ENCODE data around the gene ZMIZ1.

Gene ZMIZ1

DNA sequence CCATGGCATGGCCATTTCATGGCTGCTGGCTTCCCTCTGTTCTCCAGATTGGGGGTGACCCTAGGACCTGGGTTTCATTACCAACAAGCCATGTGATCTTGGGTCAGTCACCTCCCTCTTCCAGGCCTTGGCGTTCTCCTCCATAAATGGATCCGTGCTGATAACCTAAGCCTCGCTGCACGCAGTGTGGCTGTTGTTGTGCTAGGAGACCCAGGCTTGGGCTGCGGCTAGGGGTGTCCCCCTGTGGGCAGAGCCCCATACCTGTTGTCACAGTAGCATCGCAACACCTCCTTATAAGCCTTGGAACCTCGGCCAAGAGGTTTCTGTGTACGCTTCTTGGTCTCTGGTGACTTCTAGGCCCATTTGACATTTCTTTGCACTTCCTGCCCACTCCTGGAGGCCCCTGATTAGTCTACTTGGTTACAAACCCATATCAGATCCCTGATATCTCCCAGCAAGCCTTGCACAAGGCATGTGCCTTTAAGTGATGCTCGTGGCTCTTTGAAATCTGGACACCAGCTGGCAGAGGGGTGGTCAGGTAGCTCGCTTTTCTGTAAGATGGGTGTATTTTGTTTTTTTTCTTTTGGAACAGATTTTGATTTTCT lies 23.6 kb downstream of the ZMIZ1 start:
- Histone ChIP-seq H3K4me3 (ENCODE audit: low read depth, low read length) (no peak overlapping the region), H3K9me3 (no peaks in the 10 kb centered on the region), H3K27me3 (no peaks in the 10 kb centered on the region), H3K36me3 (no peaks in the 10 kb centered on the region), H3K4me1 (peaks cover 33% of the 10 kb centered on the region)
- no peak for DNase-seq
- TF ChIP-seq, protein P1, sequence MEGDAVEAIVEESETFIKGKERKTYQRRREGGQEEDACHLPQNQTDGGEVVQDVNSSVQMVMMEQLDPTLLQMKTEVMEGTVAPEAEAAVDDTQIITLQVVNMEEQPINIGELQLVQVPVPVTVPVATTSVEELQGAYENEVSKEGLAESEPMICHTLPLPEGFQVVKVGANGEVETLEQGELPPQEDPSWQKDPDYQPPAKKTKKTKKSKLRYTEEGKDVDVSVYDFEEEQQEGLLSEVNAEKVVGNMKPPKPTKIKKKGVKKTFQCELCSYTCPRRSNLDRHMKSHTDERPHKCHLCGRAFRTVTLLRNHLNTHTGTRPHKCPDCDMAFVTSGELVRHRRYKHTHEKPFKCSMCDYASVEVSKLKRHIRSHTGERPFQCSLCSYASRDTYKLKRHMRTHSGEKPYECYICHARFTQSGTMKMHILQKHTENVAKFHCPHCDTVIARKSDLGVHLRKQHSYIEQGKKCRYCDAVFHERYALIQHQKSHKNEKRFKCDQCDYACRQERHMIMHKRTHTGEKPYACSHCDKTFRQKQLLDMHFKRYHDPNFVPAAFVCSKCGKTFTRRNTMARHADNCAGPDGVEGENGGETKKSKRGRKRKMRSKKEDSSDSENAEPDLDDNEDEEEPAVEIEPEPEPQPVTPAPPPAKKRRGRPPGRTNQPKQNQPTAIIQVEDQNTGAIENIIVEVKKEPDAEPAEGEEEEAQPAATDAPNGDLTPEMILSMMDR (IDR thresholded peaks at IDR 0.05; ENCODE audit: low read depth, low read length): no peak

DNA sequence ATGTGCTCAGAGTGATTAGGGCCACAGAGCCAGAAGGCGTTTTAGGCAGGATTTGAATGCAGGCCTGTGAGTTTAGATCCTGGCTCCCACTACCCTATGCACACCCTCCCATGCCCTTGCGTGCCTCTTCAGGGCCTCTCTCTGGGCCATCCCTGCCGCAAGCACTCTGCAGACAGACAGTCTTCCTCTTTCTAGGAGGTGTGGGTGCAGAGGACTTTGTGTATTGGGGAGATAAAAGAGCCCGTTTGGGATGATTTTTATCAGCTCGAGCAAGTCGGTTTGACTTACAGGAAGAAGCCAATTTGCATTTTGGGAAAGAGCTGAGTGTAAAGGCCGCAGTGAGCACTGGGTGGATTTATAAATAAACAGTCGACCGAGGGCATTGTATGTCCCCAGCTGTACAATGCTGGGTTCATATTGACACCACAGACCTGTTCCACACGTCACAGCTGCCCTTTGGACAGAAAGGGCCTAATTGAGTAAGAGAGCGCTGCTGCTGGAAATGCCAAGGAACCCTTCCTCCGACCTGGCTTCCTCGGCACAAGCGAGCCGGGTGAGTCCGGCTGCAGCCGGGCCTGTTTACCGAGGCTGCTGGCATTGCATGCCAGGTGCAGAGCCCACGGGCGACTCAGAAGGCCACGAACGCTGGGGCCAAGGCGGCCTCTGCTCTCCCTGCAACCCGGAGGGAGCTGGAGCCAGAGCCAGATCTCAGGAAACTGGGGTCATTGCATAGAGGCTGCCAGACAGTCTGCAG lies 25.1 kb downstream of the ZMIZ1 start:
- Histone ChIP-seq H3K27me3 (no peaks in the 10 kb centered on the region), H3K36me3 (no peaks in the 10 kb centered on the region), H3K4me1 (peaks cover 33% of the 10 kb centered on the region), H3K4me3 (ENCODE audit: low read depth, low read length) (no peak overlapping the region), H3K9me3 (no peaks in the 10 kb centered on the region)
- TF ChIP-seq, protein P1 (IDR thresholded peaks at IDR 0.05; ENCODE audit: low read depth, low read length): no peak
- DNase-seq: no peak

DNA sequence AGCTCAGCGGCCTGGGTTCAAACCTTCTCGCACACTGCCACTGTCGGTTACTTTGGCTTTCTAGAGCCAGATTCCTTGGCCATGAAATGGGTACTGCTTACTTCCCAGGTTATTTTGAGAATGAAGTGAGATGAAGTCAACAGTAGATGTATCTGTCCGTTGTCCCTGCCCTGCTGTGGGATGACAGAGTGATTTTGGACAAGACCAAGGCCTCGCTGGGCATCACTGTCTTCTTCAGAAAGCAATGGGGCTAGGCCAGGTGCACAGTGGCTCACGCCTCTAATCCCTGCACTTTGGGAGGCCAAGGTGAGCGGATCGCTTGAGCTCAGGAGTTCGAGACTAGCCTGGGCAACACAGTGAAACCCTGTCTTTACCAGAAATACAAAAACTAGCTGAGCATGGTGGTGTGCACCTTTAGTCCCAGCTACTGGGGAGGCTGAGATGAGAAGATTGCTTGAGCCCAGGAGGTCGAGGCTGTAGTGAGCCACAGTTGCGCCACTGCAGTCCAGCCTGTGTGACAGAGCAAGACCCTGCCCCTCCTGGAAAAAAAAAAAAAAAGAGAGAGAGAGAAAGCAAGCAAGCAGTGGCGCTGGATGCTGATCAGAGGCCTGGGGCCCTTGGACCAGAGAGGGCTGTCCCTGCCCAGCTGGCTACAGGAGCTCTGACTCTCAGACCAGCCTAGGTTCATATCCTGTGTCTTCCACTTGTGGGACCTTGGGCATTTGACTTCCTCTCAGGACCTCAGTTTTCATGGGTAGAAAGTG lies 25.8 kb downstream of the ZMIZ1 start:
- H3K27me3 ChIP-seq: no peaks in the 10 kb centered on the region
- H3K4me3 ChIP-seq (ENCODE audit: low read depth, low read length): no peak overlapping the region
- H3K36me3 ChIP-seq: no peaks in the 10 kb centered on the region
- no peaks in the 10 kb centered on the region for H3K9me3 ChIP-seq
- peaks cover 33% of the 10 kb centered on the region for H3K4me1 ChIP-seq
- no peak for DNase-seq
- TF ChIP-seq, protein P1 (IDR thresholded peaks at IDR 0.05; ENCODE audit: low read depth, low read length): no peak

DNA sequence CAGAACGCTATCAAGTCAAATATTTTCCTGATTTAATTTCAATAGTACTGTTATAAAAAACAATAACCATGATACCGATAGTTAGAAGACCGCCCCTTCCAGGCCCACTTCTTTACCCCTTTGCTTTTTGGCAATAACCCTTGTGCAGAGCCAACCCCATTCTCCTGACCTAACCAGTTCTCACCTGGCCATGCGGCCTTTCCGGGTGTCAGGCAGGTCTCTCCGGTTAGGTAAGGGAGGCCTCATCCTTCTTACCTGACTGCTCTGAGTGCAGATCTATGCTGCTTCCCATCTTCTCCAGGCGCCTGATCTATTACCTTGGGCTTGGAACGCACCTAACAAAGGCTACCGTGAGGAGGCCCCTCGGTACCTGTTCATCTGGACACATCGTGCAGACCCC lies 26.6 kb downstream of the ZMIZ1 start:
- Histone ChIP-seq H3K4me1 (peaks cover 28% of the 10 kb centered on the region), H3K4me3 (ENCODE audit: low read depth, low read length) (no peak overlapping the region), H3K36me3 (no peaks in the 10 kb centered on the region), H3K27me3 (no peaks in the 10 kb centered on the region), H3K9me3 (no peaks in the 10 kb centered on the region)
- no peak for DNase-seq
- TF ChIP-seq, protein P1 (IDR thresholded peaks at IDR 0.05; ENCODE audit: low read depth, low read length): no peak

DNA sequence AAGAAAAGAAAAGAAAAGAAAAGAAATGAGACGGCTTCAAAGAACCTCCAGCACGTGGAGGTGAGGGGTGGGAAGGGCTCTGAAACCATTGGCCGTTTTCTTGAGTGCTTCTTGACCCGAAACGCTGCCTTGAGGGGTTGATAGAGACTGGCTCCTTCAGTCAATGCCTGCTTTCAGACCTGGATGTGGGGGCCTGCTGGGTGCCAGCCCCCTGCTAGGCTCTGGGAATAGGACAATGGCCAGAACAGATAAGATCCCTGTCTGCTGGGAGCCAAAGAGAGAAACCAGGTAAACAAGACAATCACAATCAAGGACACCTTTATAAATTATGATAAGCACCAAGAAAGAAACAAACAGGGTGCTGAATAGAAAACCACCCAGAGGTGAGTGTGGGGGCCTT lies 27.7 kb downstream of the ZMIZ1 start:
- Histone ChIP-seq H3K4me1 (peaks cover 32% of the 10 kb centered on the region), H3K27me3 (no peaks in the 10 kb centered on the region), H3K9me3 (no peaks in the 10 kb centered on the region), H3K4me3 (ENCODE audit: low read depth, low read length) (no peak overlapping the region), H3K36me3 (no peaks in the 10 kb centered on the region)
- no peak for DNase-seq
- TF ChIP-seq, protein P1 (IDR thresholded peaks at IDR 0.05; ENCODE audit: low read depth, low read length): no peak
